ENCODE results near the gene MOB3B.

The MOB3B gene

DNA sequence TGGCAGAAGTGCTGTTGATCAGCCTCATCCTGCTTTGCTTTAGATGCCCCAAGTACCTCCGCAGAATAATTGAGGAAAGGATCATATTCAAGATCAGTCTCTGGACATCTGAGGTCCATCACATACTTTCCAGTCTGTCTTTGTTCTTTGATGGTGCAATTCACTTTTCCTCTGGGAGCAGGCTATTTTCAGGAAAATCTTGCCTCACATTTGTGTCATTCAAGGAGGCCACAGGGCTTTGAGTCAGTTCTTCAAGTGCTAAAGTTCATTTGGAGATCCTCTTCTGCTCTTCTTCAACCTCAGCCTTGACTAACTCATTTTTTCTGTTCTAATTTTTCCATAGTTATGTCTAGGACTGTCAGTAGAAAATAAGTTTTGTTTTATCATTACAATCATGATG, 251.2 kb downstream of the MOB3B start:
- TF ChIP-seq, protein P1, sequence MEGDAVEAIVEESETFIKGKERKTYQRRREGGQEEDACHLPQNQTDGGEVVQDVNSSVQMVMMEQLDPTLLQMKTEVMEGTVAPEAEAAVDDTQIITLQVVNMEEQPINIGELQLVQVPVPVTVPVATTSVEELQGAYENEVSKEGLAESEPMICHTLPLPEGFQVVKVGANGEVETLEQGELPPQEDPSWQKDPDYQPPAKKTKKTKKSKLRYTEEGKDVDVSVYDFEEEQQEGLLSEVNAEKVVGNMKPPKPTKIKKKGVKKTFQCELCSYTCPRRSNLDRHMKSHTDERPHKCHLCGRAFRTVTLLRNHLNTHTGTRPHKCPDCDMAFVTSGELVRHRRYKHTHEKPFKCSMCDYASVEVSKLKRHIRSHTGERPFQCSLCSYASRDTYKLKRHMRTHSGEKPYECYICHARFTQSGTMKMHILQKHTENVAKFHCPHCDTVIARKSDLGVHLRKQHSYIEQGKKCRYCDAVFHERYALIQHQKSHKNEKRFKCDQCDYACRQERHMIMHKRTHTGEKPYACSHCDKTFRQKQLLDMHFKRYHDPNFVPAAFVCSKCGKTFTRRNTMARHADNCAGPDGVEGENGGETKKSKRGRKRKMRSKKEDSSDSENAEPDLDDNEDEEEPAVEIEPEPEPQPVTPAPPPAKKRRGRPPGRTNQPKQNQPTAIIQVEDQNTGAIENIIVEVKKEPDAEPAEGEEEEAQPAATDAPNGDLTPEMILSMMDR (IDR thresholded peaks at IDR 0.05; ENCODE audit: insufficient read depth, low read length, missing control alignments) = no peak
- no peak overlapping the region for H3K4me3 ChIP-seq (ENCODE audit: low read depth, low read length)
- ChIA-PET POLR2A (no interaction called here), CTCF (interaction anchor here (0.7 to 1.2 kb wide), 4 partner anchors 13 to 326 kb away, joined by 3 to 4 read pairs (median 4); no protein-coding TSS in a partner anchor)
- no peak for DNase-seq (ENCODE audit: low read depth, low spot score)

DNA sequence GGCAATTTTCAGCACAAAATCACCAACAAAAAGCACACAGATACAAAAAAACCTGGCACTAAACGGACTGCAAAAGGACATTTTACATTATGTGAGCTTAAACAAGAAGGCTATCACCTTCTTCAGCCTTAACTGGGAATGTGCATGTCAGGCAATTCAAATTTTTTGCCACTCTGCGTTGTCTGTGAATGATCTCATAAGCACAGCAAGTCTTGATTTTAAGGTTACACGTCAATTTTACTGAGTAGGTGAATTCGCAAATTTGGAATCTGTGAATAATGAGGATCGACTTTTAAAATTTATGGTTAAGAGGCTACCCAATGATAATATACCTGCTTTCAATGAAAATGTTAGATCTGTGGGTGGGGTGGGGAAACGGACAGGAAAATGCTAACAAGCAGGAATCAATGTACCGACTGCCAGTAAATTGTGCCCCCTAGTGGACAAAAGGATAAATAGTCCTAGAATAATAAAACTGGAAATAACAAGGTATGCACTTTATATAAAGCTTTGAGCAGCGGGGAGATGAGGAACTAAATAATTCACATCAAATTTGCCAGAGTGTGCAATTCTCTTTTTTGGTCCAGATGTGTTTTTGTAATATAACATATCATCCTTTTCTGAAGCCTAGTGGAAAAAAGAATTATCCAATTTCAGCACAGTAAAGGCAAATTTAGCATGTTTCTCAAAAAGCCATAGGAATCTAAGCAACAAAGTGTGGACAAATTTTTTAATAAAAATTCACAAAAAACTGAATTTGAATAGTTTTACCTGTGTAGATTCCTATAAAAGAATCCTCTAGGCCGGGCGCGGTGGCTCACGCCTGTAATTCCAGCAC, 253.2 kb downstream of the MOB3B start:
- TF ChIP-seq, protein P1 (IDR thresholded peaks at IDR 0.05; ENCODE audit: insufficient read depth, low read length, missing control alignments) = peak; percentile 50
- no peak for DNase-seq (ENCODE audit: low read depth, low spot score)
- ChIA-PET POLR2A (no interaction called here), CTCF (interaction anchor here (0.7 to 7.3 kb wide), 29 partner anchors 8 to 384 kb away, joined by 3 to 101 read pairs (median 4); partner anchors contain the start of gene CAAP1)
- H3K4me3 ChIP-seq (ENCODE audit: low read depth, low read length) = no peak overlapping the region

All from AG04449 (cell line).